Endometrium (tissue), 2 donors: ENCODE measurements around the gene ARL6IP4.
"Not testable (repeated sequence)": the region's sequence is repeated elsewhere in the genome, so short reads cannot be mapped to it uniquely, and the experiment has no call there.

ENCODE experiments used
- FAIRE-seq: peaks from 2 replicates; lab custom pipeline; 2012; peaks lifted over from hg19 to GRCh38; lab: Jason Lieb, UNC
- donor health status: control.
- donor health status: control.

The ARL6IP4 gene

DNA sequence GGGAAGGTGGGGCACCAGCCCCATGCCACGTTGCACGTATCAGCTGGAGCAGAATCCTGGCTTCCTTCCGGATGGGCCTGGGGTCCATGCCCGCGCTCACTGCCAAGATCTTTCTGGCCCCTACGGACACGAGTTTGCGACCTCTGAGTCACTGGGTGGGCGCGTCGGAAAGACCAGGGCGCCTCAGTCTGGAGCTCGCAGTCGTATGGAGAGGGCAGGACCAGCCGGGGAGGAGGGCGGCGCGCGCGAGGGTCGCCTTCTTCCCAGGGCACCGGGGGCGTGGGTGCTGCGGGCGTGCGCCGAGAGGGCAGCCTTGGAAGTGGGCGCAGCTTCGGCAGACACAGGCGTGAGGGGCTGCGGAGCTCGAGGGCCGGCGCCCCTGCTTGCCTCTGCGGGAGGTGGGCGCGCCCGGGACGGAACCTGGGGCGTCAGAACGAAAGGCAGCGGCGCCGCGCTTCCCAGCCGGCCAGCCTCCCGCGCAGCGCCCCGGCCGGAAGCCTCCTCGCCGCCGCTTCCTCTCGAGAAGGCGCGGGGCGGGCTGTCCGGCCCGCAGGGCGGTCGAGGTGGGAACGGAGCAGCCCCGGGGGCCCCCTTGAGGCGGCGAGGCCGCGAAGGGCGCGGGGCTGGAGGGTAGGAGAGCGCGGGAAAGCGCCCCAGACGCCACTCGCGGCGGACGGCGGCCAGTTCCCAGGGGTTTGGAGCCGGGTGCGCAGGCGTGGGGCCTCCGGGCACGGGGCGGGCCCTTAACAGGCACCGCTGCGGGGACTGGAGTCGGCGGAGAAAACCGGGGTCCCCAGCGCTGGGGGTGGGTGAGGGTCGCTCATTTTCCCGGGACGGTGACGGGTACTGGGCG lies at the start of gene ARL6IP4:
TSS of gene ARL6IP4 (plus strand) at position 499 of the 853 bp plus-strand sequence. CDS start 459 bp downstream, outside the sequence.
- no peak for FAIRE-seq

GRCh38 chr12:122932207-122932606 lies 48.3 kb upstream of the ARL6IP4 start:
- no peak for FAIRE-seq

DNA sequence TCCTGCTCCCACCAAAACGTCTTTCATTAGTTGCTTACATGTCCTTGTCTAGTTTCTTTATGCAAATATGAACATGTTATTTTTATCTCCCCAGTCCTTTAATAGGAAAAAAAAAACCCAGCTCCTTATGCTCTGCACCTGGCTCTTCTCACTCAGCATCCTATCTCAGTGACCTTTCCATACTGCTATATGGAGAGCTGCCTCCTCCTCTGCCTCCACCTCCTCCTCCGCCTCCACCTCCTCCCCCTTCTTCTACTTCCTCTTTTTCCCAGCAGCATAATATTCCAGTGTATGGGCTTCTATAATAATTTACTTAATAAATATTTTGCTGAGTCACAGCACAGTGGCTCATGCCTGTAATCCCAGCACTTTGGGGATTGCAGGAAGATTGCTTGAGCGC lies 45.8 kb upstream of the ARL6IP4 start:
- FAIRE-seq = no peak

DNA sequence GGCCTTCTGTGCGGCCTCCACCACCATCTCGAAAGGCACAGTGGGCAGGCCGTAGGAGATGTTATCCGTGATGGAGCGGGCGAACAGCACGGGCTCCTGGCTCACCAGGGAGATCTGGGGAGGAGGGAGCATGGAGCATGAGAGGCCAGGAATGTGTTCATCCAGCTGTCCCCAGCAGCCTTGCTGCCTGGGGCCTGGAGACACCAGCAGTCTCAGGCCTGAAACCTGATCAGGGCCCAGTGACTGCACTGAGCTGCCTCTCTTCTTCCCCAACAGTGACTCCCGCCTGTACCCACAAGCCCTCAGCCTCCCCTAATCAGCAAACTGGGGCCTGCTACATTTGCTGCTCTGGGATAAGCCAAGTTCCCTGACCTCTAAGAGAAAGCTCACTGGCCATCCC lies 45.2 kb upstream of the ARL6IP4 start:
- FAIRE-seq = no peak

DNA sequence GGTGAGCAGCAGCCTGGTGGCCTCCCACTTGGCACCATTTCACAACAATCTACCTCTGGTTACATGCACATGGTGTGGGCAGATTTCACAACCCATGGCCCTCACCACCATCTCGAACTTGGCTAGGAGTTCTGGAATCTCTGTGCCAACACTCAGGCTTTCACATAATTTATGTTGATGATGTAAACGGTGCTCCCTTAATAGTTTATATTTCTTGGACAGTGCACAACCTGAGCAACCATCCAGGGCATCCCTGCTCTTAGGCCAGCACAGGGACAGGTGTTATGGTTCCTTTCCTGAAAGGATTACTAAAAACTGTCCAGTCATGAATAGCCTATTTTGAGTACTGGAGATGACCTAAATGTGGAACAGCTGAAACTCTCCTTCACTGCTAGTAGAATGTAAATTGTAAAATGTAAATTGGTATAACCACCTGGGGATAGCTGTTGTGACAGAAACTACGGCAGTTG lies 42.8 kb upstream of the ARL6IP4 start:
- no peak for FAIRE-seq

- FAIRE-seq = no peak
Observed at GRCh38 chr12:122939125-122939524, 41.4 kb upstream of the ARL6IP4 start.

GRCh38 chr12:122941351-122941750 lies 39.1 kb upstream of the ARL6IP4 start:
- not testable (repeated sequence) for FAIRE-seq

DNA sequence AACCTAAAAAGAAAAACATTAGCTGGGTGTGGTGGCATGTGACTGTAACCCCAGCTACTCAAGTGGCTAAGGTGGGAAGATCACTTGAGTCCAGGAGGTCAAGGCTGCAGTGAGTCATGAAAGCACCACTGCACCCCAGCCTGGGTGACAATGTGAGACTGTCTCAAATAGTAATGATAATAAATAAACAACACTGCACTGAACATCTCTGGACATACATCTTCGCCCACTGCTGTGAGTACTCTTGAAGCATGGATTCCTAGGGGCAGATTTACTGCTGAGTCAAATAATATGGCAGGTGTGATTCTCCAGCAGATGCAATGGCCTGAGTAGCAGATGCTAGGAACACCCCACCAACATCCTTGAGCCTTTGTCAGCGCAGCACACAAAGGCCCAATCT lies 37.8 kb upstream of the ARL6IP4 start:
- FAIRE-seq = no peak

- no peak for FAIRE-seq
Observed at GRCh38 chr12:122943196-122943595, 37.3 kb upstream of the ARL6IP4 start.

- FAIRE-seq = no peak
Observed at GRCh38 chr12:122944605-122945592, 35.6 kb upstream of the ARL6IP4 start.

DNA sequence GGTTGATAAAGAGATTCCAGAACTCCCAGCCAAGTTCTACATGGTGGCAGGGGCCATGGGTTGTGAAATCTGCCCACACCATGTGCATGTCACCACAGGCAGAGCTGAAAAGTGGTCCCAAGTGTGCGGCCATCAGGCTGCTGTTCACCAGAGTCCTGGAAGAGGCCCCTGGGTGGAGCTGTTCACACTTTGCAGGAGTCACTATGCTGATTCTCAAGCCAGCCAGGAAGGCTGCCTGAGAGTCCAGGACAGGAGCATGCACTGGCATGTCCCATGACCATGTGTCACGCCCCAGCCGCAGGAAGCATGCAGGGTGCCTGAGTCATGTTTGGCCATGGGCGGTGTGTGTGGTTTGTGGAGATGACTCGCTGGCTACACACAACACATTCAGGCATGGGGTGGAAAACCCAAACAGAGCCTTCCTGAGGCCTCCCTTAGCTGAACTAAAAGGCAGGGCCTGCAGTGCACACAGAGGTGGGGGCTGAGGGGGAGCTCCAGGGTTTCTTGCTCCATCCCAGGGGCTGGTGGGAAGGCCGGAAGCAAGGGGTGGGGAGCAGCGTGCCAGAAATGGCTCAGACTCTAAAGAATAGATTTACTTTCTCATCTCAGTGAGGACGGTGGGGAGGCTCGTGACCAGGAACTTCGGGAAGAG lies 33.7 kb upstream of the ARL6IP4 start:
- FAIRE-seq = no peak

GRCh38 chr12:122947352-122947792 lies 33.1 kb upstream of the ARL6IP4 start:
- FAIRE-seq = no peak

GRCh38 chr12:122948605-122949004 lies 31.9 kb upstream of the ARL6IP4 start:
- no peak for FAIRE-seq

DNA sequence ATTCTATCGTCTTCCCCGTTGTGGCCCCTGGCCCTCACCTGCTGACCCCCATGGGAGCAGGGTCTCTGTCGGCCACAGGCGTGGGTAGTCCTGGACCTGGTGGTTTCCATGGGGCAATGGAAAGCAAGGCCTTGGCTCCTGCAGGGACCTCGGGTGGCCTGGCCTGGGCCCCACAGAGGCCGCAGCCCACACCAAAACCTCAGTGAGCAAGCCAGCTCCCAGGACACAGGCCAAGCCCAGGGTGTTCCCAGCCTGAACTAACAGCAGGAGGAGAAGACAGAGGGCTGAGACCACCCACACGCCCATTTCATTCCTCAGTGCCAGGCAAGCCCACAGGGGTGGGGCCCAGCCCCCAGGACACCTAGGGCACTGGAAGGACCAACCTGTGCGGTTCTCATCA lies 31.1 kb upstream of the ARL6IP4 start:
- FAIRE-seq = no peak

DNA sequence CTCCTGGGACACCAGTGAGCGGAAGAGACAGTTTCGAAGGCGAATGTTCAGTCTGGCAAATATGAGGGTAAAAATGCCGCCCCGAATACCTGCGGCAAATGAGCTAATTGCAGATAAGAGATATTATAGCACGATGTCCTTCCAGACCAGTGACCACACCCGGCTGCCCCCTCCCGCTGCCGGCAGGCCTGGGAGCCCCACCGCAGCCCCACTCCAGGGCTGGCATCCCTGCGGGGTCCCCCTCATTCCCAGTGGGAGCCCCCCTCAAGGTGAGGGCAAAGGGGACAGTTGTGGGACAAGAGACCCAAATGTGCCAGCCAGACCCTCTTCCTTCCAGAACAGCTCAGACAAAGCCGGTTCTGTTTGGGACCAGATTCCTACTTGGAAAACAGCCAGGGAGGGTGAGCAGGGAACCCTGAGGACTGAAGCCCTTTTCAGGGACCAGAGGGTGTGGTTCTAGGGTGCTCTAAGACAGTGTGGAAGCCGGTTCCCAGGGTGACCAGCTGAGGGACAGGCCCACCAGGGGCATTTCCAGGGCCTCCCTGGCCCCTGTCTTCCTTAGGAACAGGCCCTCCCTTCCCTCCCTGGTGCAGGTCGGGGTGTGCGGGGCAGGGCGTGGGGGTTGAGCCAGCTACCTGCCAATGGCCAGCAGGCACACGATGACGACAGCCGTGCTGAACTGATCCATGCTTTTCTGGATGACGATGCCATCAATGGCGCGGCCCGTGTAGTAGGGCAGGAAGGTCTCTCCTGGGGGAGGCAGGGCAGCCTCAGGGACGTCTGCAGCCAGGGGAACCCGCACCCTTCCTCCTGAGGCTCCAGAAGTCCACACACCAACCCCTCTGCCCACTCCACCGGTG lies 30.4 kb upstream of the ARL6IP4 start:
- FAIRE-seq = no peak

GRCh38 chr12:122951406-122951805 lies 29.1 kb upstream of the ARL6IP4 start:
- no peak for FAIRE-seq

DNA sequence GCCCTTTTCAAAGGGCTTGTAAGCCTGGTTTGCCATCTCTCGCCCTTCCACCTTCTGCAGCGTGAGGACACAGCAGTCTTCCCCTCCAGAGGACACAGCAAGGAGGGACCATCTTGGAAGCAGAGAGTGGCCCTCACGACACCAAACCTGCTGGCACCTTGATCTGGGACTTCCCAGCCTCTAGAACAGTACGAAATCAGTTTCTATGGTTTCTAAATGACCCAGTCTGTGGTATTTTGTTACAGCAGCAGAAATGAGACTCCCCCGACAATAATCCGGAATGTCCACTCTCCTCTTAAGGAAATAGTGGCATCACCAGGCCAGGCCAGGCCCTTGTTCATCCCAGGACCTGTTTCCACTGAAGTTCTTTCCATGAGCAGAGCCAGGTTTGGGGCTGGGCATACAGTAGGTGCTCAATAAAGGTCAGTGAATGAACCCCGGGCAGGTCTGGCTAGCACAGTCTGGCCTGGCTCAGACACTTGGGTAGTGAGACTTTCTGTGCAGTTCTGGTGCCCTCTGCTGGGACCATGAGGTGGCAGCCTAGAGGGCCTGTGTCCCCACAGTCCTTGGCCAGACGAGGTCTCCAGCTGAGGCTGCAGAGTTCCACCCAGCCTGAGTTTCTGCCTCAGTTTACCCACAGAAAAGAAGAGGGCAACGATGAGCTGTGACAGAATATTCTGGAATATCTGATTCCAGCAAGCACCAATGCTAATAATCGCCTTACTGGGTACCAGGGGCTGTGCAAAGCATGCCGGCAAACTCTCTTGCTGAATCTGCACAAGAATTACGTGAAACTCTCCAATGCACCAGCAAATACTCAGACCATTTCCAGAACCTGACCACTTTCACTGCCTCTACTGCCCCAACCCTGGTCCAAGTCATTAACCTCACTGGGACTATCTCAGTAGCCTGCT lies 28.2 kb upstream of the ARL6IP4 start:
- no peak for FAIRE-seq

GRCh38 chr12:122955156-122955555 lies 25.3 kb upstream of the ARL6IP4 start:
- FAIRE-seq = no peak

DNA sequence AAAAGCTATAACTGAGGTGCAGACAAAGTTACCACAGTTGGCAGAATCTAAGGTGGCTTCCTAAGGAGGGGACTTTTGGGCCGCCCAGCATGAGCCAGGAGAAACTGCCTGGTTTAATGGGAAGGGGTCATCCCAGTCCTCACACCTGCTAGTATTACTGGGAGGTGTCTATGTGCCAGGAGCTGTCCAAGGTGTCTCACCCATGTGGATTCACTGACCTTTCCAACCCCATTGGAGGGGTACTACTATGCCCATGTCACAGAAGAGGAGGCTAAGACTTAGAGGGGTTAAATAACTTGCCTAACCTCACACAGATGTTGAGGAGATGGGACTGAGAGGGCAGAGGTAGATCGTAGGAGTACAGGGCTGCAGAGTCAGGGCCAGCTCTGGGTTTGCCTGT lies 24.4 kb upstream of the ARL6IP4 start:
- FAIRE-seq = no peak
